Muscle layer of duodenum (tissue), 2 donors: Measurements from ENCODE around the gene HPS4.
A peak's percentile ranks its signal among the peaks of the same experiment; 100 is the strongest.
"Not testable (repeated sequence)": the region's sequence is repeated elsewhere in the genome, so short reads cannot be mapped to it uniquely, and the experiment has no call there.

Experiments
- H3K27ac ChIP-seq: one replicate; pipeline ENCODE4 v1.7.0; 2013; ENCODE audit warnings: mild to moderate bottlenecking, low read length
- H3K27me3 ChIP-seq: one replicate; pipeline ENCODE4 v1.7.0; 2013; ENCODE audit warnings: low read depth, mild to moderate bottlenecking, control low read depth, low read length
- H3K36me3 ChIP-seq, 2 donors: one replicate each; pipeline ENCODE4 v1.7.0; 2013; ENCODE audit warnings: low read length in 2 of 2, control low read depth in 1 of 2, mild to moderate bottlenecking in 1 of 2; ENCODE audit not compliant: insufficient read depth in 2 of 2, control insufficient read depth in 1 of 2
- H3K4me1 ChIP-seq, 2 donors: one replicate each; pipeline ENCODE4 v1.7.0; 2013; ENCODE audit warnings: low read length in 2 of 2, mild to moderate bottlenecking in 2 of 2, control low read depth in 1 of 2, moderate library complexity in 1 of 2; ENCODE audit not compliant: insufficient read depth in 2 of 2, control insufficient read depth in 1 of 2
- H3K4me3 ChIP-seq, 2 donors: one replicate each; pipeline ENCODE4 v1.7.0; 2013; ENCODE audit warnings: low read length in 2 of 2, low read depth in 1 of 2, mild to moderate bottlenecking in 1 of 2
- H3K9me3 ChIP-seq, 2 donors: one replicate each; pipeline ENCODE4 v1.7.0; 2013; ENCODE audit warnings: low read length in 2 of 2, control low read depth in 1 of 2, mild to moderate bottlenecking in 1 of 2; ENCODE audit not compliant: control insufficient read depth in 1 of 2
- donor health status: healthy.

HPS4 gene

GRCh38 chr22:26483439-26484359, at the start of gene HPS4, which contains the start of gene SRRD:
HPS4 (minus strand) TSS chr22:26483783; CDS start chr22:26481762, 2,021 bp downstream.
SRRD (plus strand) TSS chr22:26483877; CDS start chr22:26483891, 14 bp downstream.
- H3K27me3 ChIP-seq: no peaks in the 10 kb centered on the region
- H3K27ac ChIP-seq: peak within 1 kb of the TSS; percentile 91
- H3K4me1 ChIP-seq: peaks cover 15 to 63% of the 10 kb centered on the region in 2 donors
- peaks cover 10 to 13% of the 10 kb centered on the region in 2 donors for H3K36me3 ChIP-seq
- H3K4me3 ChIP-seq: peak within 1 kb of the TSS; percentile 93 to 94
- no peaks in the 10 kb centered on the region for H3K9me3 ChIP-seq

GRCh38 chr22:26529345-26529744, 45.8 kb upstream of the HPS4 start:
- Histone ChIP-seq H3K27me3 (no peaks in the 10 kb centered on the region), H3K4me1 (no peaks in the 10 kb centered on the region), H3K9me3 (no peaks in the 10 kb centered on the region), H3K27ac (no peak overlapping the region), H3K36me3 (peaks cover 16 to 26% of the 10 kb centered on the region in 2 donors), H3K4me3 (no peak overlapping the region)

GRCh38 chr22:26528518-26528917, 44.9 kb upstream of the HPS4 start:
- H3K9me3 ChIP-seq, H3K27me3 ChIP-seq, H3K4me3 ChIP-seq, H3K27ac ChIP-seq, H3K4me1 ChIP-seq: not testable (repeated sequence)
- H3K36me3 ChIP-seq: peaks cover 16 to 26% of the 10 kb centered on the region in 2 donors

DNA sequence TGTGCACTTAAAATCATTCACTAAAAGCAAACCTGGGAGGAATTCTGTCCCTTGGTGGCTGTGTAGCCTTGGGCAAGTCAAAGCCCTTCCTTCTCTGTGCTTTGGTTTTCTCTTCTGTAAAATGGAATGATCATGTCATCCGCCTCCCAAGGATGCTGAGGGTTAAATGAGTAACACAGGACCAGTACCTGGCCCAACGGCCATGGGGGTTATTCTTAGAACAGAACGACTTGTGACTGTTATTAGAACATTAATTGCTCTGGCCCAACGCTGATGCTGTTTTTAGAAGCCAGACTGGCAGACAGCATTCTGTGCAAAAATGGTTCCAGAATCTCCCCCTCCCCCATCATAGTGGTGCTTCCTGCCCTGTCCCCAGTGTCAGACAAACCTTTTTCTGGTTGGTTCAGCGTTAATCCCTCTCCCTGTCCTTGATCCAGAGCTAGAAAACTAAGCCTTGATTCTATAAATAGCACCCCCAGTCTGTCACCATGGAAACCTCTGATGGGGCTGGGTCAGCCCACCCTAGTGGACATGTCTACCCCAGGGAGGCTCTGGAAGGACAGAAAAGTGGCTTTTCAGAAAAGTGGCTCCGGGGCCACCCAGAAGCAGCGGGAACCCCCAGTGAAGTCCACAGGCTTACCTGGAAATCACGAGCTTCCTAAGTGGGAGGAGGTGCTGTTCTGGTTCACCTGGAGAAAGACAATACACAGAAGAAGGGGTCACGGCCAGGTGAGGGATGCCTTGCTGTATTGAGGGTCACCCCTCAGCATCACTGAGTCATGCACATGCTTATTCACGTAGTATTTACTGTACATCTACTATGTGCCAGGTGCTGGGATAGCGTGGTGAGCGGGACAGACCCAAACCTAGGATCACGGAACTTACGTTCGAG, 44.2 kb upstream of the HPS4 start:
- Histone ChIP-seq H3K27ac (no peak overlapping the region), H3K36me3 (peaks cover 16 to 26% of the 10 kb centered on the region in 2 donors), H3K27me3 (no peaks in the 10 kb centered on the region), H3K4me1 (no peaks in the 10 kb centered on the region), H3K4me3 (no peak overlapping the region), H3K9me3 (no peaks in the 10 kb centered on the region)

GRCh38 chr22:26527167-26527566, 43.6 kb upstream of the HPS4 start:
- Histone ChIP-seq H3K36me3 (peaks cover 16 to 26% of the 10 kb centered on the region in 2 donors), H3K27me3 (no peaks in the 10 kb centered on the region), H3K27ac (no peak overlapping the region), H3K9me3 (no peaks in the 10 kb centered on the region), H3K4me1 (no peaks in the 10 kb centered on the region), H3K4me3 (no peak overlapping the region)

- H3K27ac ChIP-seq: no peak overlapping the region
- no peaks in the 10 kb centered on the region for H3K4me1 ChIP-seq
- H3K4me3 ChIP-seq: no peak overlapping the region
- H3K27me3 ChIP-seq: no peaks in the 10 kb centered on the region
- H3K36me3 ChIP-seq: peaks cover 15 to 22% of the 10 kb centered on the region in 2 donors
- no peaks in the 10 kb centered on the region for H3K9me3 ChIP-seq
Measured at GRCh38 chr22:26525946-26526564, 42.5 kb upstream of the HPS4 start.

DNA sequence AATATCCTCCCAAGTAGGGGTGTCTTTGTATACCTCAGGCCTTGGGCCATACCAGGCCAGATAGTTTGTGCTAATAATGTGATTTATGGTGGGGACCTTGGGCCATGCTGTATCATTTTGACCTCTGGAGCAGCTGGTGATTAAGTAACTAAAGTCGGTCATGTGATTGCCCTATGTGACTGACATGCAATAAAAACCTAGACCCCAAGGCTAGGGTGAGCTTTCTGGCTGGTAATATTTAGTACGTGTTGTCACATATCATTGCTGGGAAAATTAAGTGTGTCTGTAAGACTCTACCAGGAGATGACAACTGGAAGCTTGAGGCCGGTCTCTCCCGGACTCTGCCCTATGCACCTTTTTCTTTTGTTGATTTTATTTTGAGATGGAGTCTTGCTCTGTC, 41.3 kb upstream of the HPS4 start:
- H3K27ac ChIP-seq: no peak overlapping the region
- no peaks in the 10 kb centered on the region for H3K4me1 ChIP-seq
- H3K27me3 ChIP-seq: no peaks in the 10 kb centered on the region
- peaks cover 12 to 19% of the 10 kb centered on the region in 2 donors for H3K36me3 ChIP-seq
- H3K9me3 ChIP-seq: no peaks in the 10 kb centered on the region
- H3K4me3 ChIP-seq: no peak overlapping the region

- Histone ChIP-seq H3K27me3 (no peaks in the 10 kb centered on the region), H3K4me1 (no peaks in the 10 kb centered on the region), H3K27ac (no peak overlapping the region), H3K36me3 (peaks cover 5 to 12% of the 10 kb centered on the region in 2 donors), H3K4me3 (no peak overlapping the region), H3K9me3 (no peaks in the 10 kb centered on the region)
Measured at GRCh38 chr22:26522592-26522991, 39.0 kb upstream of the HPS4 start.

- Histone ChIP-seq H3K9me3 (no peaks in the 10 kb centered on the region), H3K36me3 (peaks cover 0 to 8% of the 10 kb centered on the region in 2 donors), H3K4me3 (no peak overlapping the region), H3K27ac (no peak overlapping the region), H3K4me1 (no peaks in the 10 kb centered on the region), H3K27me3 (no peaks in the 10 kb centered on the region)
Measured at GRCh38 chr22:26522012-26522411, 38.4 kb upstream of the HPS4 start.

- H3K9me3 ChIP-seq: no peaks in the 10 kb centered on the region
- H3K4me3 ChIP-seq: no peak overlapping the region
- H3K4me1 ChIP-seq: peaks cover 7 to 8% of the 10 kb centered on the region in 2 donors
- H3K36me3 ChIP-seq: no peaks in the 10 kb centered on the region
- no peaks in the 10 kb centered on the region for H3K27me3 ChIP-seq
- H3K27ac ChIP-seq: no peak overlapping the region
Measured at GRCh38 chr22:26517429-26517828, 33.8 kb upstream of the HPS4 start.

DNA sequence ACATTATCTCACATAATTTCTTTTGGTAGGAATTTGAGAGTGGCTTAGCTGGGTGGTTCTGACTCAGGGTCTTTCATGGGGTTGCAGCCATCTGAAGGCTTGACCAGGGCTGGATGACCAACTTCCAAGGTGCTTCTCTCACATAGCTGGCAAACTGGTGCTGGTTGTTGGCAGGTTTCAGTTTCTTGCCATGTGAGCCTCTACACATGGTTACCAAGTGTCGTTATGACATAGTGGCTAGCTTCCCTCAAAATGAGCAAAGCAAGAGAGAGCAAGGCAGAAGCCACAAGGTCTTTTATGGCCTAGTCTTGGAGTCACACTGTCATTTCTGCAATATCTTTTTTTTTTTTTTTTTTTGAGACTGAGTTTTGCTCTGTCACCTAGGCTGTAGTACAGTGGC, 32.9 kb upstream of the HPS4 start:
- Histone ChIP-seq H3K36me3 (no peaks in the 10 kb centered on the region), H3K4me1 (peaks cover 10 to 13% of the 10 kb centered on the region in 2 donors), H3K27me3 (no peaks in the 10 kb centered on the region), H3K27ac (no peak overlapping the region), H3K4me3 (no peak overlapping the region), H3K9me3 (no peaks in the 10 kb centered on the region)
